Measurements from ENCODE around the gene USP9X.
A peak's percentile ranks its signal among the peaks of the same experiment; 100 is the strongest.

The USP9X gene

DNA sequence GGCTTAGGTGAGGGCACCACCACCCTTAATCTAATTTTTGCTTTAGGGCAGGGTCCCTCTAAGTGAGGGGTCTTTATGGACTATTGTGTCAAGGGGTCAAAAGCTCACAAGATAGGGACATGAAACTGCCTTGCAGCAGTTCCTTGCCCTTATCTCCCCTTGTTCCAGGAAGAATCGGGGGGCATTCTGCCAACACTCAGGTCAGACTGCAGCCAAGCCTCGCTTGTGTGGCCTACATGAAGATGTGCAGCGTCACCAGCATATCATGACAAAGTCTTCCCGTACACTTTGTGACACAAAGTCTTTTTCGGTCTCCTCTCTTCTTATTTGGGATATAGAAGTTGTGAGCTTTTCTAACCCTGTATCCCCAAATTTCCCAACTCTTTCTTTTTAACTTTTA is 17.5 kb upstream of the USP9X start:
- TF ChIP-seq, protein P1, sequence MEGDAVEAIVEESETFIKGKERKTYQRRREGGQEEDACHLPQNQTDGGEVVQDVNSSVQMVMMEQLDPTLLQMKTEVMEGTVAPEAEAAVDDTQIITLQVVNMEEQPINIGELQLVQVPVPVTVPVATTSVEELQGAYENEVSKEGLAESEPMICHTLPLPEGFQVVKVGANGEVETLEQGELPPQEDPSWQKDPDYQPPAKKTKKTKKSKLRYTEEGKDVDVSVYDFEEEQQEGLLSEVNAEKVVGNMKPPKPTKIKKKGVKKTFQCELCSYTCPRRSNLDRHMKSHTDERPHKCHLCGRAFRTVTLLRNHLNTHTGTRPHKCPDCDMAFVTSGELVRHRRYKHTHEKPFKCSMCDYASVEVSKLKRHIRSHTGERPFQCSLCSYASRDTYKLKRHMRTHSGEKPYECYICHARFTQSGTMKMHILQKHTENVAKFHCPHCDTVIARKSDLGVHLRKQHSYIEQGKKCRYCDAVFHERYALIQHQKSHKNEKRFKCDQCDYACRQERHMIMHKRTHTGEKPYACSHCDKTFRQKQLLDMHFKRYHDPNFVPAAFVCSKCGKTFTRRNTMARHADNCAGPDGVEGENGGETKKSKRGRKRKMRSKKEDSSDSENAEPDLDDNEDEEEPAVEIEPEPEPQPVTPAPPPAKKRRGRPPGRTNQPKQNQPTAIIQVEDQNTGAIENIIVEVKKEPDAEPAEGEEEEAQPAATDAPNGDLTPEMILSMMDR (IDR thresholded peaks at IDR 0.05; ENCODE audit: extremely low read depth, missing control alignments) = no peak
- DNase-seq (ENCODE audit: low spot score) = no peak

DNA sequence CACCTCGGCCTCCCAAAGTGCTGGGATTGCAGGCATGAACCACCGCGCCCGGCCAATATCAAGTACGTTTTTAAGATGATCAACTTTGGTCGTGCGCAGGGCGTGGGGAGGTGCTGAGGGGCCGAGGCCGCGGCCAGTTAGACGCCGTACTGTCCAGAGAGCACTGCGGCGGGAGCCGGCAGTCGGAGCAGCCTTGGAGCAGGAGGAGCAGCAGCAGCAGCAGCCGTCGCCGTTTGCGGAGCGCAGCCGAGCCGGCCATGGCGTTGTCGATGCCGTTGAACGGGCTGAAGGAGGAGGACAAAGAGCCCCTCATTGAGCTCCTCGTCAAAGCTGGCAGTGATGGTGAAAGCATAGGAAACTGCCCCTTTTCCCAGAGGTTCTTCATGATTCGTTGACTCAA is 8.5 kb upstream of the USP9X start:
- DNase-seq (ENCODE audit: low spot score) = no peak
- TF ChIP-seq, protein P1 (IDR thresholded peaks at IDR 0.05; ENCODE audit: extremely low read depth, missing control alignments) = no peak

DNA sequence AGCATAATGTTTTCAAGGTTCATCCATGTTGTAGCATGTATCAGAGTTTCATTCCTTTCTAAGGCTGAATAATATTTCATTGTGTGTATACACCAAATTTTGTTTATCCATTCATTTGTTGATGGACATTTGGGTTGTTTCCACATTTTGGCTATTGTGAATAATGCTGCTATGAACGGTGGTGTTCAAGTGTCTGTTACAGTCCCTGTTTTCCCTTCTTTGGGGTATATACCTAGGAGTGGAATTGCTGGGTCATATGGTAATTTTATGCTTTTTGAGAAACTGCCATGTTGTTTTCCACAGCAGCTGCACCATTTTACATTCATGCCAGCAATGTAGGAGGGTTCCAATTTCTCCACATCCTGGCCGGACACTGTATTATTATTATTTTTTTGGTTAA is 3.4 kb upstream of the USP9X start:
- TF ChIP-seq, protein P1 (IDR thresholded peaks at IDR 0.05; ENCODE audit: extremely low read depth, missing control alignments) = no peak
- DNase-seq (ENCODE audit: low spot score) = no peak

DNA sequence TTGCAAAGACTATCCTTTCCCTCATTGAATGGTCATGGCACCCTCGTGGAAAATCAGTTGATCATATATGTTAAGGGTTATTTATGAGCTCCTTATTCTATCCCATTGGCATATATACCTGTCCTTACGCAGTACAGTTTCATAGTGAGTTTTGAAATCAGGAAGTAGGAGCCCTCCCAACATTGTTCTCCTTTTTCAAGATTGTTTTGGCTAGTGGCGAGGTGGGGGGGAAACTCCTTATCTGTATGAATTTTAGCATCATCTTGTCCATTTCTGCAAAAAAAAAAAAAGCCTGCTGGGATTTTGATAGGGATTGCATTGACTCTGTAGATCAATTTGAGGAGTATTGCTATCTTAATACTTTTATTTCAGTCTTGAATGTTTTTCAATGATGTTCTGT is 2.5 kb upstream of the USP9X start:
- no peak for DNase-seq (ENCODE audit: low spot score)
- TF ChIP-seq, protein P1 (IDR thresholded peaks at IDR 0.05; ENCODE audit: extremely low read depth, missing control alignments) = no peak

DNA sequence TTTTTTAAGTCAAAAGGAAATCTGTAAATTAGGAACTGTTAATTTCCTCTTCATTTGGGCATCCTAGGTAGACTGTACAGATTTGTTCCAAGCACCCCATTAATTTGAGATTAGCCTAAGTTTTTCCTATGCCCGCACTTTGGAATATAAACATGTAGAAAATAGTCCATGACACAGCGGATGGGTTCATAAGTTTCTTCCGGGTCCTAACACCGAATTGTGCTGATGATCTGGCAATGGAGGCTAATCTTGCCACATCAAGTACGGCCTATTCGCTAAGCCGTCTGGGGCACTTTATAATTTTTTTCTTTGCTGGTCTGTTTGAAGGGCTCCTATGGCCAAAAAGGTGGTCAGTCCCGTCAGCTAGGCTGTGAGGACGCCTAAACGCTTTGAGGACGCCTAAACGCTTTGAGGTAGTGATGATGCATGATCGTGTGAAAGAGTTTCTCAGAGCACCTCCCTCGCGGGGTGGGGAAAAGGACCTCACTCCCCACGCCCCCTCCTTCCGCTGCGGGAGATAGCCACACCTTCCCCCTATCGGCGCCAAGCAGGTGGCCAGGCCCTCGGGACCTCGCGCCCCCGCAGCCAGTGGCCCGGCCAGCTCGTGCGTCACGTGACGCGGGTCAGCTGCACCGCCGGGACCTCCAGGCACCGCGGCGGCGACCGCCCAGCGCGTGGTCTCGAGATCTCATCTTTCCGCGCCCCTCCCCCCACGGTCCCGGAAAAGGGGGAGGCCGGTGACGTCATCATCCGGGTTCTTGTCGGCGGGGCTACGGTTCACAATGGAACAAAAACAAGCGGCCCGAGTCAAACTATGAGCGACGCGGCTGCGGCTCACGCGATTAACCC is 977 bp upstream of the USP9X start:
- TF ChIP-seq, protein P1 (IDR thresholded peaks at IDR 0.05; ENCODE audit: extremely low read depth, missing control alignments) = no peak

DNA sequence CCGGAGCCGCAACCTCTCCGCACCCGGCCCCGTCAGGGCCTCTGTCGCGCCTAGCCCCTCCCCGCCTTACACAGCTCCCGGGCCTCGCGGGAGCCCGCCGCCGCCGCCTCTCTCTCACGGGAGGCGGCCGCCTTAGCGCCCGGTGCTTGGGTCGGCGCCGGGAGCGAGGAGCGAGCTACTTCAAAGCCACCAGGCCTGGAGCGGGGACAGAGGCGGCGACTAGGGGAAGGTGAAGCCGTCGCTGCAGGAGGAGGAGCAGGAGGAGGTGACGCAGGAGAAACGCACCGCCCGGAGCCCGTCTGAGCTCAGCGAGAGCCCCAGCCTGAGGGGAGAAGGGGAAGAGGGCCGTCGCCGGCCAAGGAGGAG is 250 bp downstream of the USP9X start:
- TF ChIP-seq, protein P1 (IDR thresholded peaks at IDR 0.05; ENCODE audit: extremely low read depth, missing control alignments) = no peak
- peak; percentile 58 for DNase-seq (ENCODE audit: low spot score)

More for the DNA sequence above, 977 bp upstream of the USP9X start:
- peak; percentile 84 for DNase-seq (ENCODE audit: low spot score)

DNA sequence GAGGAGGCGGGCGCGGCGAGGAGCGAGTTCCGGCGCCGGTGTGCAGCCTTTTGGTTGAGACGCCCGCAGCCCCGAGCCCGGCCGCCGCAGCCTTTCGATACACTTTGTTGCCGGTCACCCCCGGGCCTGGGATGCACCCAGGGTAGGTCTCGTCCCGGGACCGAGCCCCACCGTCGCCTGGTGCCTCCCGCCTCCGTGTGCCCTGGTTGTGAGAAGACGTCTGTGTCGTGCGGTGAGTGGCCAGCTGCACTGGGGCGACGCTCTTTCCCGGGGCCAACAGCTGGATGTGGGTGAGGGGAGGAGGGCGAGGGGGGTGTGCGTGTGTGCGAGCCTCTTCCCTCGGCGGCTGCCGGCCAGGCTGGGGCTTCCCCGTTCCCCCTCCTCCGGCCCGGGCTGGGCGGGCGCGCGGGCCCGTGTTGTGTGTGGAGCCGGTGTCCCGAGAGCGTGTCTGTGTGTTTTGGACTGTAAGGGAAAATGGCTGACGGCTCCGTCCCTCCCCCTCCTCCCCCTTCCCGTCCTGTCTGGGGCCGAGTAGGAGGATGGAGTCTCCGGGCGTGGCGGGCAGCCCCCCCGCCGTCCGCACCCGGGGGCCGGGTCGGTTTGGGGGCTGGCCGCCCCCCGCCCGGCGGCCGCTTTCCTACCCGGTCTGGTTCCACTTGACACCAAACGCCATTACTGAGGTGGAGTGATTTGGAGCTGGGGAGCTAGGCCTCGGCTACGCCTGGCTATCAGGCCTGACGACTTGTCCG is 807 bp downstream of the USP9X start:
- peak; percentile 44 for DNase-seq (ENCODE audit: low spot score)
- TF ChIP-seq, protein P1 (IDR thresholded peaks at IDR 0.05; ENCODE audit: extremely low read depth, missing control alignments) = no peak
